Activated CD8-positive, alpha-beta memory T cell treated with anti-CD3 and anti-CD28 coated beads, Interleukin-2, amount 50 U/mL, for 24 hours (primary cell): ENCODE data around the gene LCN15.
"Not testable (repeated sequence)": the region's sequence is repeated elsewhere in the genome, so short reads cannot be mapped to it uniquely, and the experiment has no call there.

Experiments used
- DNase-seq: peaks from one replicate; pipeline ENCODE4 v3.0.0-alpha.2; 2020; ENCODE audit errors: extremely low read depth

Gene LCN15

DNA sequence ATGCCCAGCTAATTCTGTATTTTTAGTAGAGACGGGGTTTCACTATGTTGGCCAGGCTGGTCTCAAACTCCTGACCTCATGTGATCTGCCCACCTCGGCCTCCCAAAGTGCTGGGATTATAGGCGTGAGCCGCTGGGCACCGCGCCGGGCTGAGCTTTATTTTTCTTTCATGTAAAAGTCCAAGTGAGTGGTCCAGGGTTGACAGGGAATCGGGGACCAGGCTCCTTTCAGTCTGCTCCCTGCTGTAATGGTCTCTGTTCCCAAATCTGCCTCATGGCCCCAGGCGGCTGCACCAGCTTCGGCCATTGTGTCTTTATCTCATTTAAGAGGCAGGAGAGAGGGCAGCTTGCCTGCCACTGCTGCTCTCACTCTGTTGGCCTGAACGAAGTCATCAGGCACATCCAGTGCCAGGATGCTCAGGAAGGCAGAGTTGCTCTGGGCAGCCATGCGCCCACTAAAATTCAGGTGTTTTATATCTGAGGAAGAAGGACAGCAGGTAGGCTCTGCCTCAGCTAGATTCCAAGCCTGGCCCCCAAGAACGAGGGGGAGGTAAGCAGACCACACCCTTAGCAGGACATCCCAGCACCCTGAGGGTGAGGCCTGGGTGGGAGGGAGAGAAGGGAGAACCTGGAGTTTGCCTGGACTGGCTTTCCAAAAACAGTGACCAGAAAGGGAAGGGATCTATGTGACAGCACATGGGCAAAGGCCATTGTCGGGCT, 30.1 kb upstream of the LCN15 start:
- no peak for DNase-seq

DNA sequence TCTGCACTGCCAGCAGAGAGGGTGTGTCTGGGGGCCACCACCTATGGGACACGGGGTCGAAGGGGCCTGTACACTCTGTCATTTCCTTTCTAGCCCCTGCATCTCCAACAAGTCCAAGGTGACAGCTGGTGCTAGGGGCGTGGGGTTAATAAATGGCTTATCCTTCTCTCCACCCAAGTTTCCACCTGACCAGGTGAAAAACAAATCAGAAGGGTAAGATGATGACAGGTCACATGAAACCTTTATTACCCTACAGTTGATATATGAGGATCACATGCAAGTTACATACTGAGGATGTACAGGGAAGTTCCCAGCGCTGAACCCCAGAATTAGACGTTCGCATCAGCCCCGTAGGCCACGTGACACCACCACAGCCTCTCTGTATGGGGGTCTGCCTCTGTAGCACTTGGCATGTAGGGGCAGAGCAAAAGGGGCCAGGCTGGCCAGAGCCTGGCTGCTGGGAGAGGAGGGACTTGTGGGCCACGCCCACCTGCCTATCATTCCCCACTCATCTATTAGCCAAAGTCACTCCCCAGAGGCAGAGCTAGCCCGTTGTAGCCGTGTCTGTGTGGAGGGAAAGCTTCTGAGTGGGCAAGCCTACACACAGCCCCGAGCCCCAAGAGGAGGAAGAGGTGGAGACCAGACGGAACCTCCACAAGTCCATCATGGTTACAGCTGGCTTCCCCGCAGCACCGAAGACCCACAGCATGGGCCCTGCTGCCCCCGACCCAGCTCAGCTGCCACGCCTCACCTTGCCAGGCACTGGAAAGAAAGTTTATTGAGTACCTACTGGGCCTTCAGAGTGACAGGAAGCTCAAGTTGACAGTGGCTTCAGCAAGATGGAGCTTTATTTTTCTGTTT, 29.0 kb upstream of the LCN15 start:
- DNase-seq = no peak

DNA sequence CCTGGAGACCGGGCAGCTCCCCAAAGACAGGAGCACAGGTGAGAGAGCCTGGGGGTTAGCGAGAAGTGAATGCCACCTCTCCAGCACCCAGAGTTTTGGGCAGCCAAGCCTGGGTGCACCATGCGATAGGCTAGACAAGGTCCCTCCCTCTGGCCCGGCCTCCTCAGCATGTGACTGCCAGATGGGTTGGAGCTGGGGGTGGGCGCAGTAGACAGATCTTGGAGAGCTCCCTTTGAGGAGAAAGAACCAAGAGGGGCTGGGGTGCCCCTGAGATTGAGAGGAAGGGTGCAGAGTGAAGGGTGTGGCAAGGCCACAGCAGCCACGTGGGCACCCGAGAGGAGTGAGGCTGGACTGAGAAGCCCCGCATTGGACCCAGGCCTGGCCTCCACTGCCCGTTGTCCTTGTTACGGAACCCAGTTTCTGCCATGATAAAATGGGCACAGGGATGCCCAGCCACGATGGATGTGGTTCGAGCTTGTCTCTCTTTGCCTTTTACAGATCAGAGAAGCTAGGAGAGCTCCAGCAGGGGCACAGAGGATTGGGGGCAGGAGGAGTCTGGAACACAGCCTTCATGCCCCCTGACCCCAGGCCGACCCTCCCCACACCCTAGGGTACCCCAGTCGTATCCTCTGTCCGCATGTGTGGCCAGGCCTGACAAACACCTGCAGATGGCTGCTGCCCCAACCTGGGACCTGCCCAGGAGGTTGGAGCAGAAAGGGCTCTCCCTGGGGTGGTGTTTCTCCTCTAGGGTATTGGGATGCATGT, 28.2 kb upstream of the LCN15 start:
- DNase-seq = no peak

DNA sequence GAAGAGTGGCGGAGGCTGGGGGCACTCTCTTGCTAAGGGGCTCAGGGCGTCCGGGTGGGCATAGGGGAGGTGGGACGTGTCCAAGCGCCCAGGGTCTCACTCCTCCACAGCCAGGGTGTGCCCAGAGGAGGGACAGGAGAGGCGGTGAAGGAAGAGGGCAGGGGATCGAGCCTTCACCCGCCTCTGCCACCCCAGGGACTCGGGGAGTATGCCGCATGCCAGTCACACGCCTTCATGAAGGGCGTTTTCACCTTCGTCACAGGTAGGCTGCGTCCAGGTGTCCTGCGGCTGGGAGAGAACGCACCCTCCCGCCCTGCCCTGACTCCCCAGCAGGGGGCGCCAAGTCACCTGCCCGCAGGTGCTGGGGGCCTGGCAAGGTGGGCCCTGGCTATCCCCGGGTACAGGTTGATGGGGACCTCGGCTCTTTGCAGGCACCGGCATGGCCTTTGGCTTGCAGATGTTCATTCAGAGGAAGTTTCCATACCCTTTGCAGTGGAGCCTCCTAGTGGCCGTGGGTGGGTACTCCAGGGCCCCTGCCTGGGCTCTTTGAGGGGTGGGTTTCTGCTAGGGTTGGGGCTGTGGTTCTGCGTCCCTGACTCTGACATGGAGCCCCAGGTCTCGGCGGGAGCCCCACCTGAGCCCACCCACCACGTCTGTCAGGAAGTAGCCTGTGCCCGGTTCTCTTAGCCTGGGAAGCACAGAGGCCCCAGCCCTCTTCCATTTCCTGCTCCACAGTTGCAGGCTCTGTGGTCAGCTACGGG, 27.4 kb upstream of the LCN15 start:
- DNase-seq = no peak

DNA sequence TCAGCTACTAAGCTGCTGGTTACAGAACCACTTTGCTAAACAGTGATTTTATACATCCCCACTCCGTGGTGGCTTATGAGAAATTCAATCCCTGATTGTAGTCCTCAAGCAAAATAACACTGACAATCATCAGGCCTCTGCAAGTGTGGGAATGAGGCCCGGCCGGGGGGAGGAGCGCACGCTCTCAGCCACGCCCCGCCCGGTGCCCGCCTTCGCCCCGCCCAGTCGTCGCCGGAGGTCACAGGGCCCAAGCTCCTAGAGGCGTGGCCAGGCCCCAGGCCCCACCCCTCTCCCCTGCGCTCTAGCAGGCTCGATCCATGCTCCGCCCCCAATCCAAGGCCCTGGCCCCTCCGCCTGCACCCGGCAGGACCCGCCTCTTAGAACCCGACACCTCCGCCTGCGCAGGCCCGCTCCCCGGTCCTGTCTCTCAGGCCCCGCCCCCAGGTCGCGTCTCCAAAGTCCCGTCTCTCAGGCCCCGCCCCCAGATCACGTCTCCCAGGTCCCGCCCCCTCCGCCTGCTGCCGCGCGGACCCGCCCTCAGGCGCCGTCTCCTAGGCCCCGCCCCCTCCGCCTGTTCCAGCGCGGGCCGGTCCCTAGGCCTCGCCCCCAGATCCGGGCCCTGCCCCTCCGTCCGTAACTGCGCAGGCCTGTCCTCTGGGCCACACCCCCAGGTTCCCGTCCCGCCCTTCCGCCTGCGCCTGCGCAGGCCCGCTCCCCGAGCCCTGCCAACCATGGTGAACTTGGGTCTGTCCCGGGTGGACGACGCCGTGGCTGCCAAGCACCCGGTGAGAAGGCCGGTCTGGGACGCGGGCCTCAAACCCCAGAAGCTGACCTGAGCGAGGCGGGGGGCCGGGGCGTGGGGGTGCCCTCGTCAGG, 26.6 kb upstream of the LCN15 start, which contains the start of gene TMEM141:
TSS of gene TMEM141 (plus strand) at position 705 of the 876 bp plus-strand sequence. CDS start at position 732, 27 bp downstream.
- peak; percentile 99 for DNase-seq

DNA sequence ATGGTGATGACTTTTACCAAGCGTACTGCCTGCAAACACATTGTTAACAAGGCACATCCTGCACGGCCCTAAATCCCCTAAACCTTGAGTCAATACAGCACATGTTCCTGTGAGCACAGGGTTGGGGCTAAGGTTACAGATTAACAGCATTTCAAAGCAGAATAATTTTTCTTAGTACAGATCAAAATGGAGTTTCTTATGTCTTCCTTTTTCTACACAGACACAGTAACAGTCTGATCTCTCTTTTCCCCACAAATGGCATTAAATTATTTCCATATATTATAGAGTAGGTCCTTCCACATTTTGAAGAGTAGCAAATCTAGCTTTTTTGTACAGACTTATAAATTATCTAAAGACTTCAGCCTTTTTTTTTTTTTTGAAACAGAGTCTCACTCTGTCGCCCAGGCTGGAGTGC, 25.2 kb upstream of the LCN15 start:
- DNase-seq = no peak

DNA sequence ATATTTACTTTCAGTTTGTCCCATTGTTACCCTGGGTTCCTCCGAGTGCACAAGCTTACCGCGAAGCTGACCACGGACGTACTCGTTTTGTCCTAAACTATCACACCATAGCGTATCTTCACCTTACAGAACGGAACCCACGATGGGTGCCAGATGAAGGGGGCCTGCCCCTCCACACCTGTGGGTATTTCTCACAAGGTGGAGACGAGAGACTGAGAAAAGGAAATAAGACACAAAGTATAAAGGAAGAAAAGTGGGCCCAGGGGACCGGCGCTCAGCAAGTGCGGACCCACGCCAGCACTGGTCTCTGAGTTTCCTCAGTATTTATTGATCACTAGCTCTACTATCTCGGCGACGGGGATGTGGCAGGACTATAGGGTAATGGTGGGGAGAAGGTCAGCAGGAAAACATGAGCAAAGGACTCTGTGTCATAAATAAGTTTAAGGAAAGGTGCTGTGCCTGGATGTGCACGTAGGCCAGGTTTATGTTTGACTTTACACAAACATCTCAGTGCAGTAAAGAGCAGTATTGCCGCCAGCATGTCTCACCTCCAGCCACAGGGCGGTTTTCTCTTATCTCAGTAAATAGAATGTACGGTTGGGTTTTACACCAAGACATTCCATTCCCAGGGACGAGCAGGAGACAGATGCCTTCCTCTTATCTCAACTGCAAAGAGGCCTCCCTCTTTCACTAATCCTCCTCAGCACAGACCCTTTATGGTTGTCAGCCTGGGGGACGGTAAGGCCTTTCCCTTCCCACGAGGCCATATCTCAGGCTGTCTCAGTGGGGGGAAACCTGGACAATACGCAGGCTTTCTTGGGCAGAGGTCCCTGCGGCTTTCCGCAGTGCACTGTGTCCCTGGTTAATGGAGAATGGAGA, 24.6 kb upstream of the LCN15 start:
- DNase-seq = not testable (repeated sequence)

DNA sequence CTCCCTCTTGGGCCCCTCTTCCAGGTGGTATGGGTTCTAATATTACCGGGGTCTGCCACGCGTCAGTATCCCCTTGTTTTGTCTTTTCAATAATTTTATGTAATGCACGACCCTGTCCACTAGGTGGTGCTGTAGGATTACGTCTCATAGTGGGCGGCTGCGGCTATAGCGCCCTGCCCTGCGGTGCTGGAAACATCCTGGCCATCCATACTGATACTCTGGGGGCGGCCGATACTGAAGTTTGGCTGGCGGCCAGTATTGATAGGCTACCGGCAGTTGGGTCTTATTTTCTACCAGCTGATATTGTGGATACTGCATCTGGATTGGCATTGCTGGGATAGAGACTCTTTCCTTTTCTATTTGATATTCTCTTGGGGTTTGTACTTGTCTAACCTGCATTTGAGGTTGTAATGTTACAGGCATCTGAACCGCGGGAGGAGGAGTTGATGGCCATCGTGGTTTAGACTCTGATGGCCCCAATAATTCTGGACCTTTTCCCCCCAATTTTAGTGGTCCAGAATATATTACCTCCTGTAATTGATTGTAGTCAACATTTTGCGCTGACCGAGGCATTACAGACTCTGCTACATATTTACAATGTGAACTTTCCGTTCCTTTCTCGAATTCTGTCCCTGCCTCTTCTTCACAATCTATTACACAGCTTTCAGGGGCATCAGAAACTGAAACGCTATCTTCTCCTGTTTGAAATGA, 23.5 kb upstream of the LCN15 start:
- DNase-seq = peak; percentile 49

DNA sequence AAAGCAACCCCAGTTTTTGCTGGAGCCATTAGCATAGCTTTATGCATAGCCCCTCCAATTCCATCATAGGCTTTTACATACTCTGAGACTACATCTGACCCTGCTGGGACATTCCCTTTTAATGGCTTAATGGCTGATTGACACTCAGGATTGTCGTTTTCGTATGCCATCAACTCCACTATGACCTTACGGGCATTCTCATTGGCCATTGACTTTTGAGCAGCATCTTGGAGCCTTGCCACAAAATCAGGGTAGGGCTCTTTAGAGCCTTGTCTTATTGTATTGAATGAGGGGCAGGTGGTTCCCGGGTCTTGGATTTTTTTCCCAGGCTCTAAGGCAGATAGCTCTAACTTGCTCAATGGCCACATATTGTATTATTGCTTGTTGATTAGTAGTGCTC, 22.7 kb upstream of the LCN15 start:
- DNase-seq = not testable (repeated sequence)

DNA sequence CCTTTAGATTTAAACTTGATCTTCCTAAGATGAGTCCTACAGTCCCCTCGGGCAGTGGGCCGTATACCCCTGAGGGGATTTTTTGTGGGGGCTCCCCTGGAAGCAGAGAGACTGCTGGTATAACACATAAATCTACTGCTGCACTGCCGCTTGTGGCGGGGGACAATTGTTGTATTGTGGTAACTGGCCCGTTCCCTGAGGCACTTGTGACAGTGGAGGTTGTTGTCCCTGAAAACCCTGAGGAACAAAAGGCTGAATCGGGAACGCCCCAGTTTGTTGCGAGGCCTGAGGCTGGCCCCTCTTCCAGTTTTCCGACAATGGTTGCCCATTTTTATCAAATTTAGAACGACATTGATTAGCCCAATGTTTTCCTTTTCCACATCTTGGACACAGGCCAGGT, 22.1 kb upstream of the LCN15 start:
- DNase-seq = no peak

DNA sequence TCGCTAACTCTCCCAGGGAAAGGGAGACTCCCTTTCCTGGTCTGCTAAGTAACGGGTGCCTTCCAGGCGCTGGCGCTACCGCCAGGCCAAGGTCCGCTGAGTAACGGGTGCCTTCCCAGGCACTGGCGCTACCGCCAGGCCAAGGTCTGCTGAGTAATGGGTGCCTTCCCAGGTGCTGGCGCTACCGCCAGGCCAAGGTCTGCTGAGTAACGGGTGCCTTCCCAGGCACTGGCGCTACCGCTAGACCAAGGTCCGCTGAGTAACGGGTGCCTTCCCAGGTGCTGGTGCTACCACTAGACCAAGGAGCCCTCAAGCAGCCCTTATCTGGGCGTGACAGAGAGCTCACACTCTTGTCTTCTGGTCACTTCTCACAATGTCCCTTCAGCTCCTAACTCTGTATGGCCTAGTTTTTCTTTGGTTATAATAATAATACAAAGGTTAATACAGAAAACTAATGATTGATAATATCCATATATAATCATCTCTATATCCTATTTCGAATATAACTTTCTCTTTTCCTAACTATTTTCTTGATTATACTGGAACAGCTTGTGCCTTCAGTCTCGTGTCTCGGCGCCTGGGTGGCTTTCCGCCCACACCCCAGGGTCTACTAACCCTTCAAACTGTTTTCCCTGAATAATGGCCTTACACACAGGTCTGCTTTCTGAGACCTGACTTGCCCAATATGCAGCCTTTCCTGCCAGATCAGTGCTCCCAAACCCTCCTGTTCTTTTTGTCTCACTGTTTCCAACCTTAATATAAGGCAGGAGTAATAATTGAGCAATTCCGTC, 21.4 kb upstream of the LCN15 start:
- DNase-seq = not testable (repeated sequence)

DNA sequence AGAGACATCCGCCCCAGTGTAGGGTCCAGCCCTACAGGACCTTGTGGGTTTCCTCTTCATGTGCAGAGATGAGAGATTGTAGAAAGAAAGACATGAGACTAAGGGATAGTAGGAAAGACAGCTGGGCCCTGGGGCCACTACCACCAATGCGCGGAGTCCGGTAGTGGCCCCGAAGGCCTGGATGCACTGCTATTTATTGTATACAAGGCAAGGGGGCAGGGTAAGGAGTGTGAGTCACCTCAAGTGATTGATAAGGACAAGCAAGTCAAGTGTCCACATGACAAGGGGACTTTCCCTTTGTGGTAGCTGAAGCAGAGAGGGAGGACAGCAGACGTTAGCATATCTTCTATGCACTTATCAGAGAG, 20.7 kb upstream of the LCN15 start:
- no peak for DNase-seq

DNA sequence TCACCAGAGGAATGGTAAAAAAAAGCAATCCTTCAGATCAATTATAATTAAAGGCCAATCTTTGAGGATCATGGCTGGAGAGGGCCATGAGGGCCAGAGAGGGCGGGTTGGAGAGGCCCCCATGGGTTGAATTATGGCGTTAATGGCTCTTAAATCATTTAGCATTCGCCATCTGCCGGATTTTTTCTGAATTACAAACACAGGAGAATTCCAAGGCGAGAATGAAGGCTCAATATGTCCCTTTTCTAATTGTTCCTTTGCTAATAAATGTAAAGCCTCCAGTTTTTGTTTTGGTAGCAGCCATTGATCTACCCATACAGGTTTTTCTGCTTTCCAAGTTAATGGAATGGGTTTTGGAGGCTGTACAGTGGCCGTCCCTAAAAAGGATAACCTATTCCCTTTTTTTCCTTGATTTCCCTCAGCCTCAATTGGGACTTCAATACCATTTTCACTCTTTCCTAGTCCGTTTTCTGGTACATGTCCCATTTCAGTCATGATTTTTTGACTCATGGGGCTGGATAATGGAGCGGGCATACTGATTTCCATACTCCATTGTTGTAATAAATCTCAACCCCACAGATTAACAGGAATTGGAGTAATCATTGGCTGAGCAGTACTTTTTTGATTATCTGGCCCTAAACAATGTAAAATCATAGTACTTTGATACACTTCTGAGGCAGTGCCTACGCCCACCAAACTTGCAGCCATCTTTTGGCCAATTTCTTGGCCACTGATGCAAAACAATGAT, 20.1 kb upstream of the LCN15 start:
- no peak for DNase-seq

DNA sequence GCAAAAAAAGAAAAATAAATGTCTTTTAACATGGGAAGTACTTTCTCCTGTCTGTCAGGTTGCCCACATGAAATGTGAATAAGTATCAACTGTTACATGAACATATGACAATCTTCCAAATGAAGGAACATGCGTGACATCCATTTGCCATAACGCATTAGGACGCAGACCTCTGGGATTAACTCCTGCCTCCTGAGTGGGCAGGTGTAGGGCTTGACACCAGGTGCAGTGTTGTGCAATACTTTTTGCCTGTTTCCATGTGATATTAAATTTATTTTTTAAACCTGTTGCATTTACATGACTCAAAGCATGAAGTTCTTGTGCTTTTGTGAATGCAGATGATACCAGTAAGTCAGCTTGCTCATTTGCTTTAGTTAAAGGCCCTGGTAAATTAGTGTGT, 18.1 kb upstream of the LCN15 start:
- no peak for DNase-seq

DNA sequence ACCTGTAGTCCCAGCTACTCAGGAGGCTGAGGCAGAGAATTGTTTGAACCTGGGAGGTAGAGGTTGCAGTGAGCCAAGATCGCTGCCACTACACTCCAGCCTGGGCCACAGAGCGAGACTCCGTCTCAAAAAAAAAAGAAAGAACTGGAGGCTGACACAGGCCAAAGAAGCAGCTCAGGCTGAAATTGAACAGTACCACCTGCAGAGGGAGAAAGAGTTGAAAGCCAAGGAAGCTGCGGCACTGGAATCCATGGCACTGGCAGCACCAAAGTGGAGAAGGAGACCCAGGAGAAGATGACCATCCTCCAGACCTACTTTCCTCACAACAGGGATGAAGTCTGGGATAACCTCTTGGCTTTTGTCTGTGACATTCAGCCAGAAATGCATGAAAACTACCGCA, 15.5 kb upstream of the LCN15 start:
- no peak for DNase-seq

DNA sequence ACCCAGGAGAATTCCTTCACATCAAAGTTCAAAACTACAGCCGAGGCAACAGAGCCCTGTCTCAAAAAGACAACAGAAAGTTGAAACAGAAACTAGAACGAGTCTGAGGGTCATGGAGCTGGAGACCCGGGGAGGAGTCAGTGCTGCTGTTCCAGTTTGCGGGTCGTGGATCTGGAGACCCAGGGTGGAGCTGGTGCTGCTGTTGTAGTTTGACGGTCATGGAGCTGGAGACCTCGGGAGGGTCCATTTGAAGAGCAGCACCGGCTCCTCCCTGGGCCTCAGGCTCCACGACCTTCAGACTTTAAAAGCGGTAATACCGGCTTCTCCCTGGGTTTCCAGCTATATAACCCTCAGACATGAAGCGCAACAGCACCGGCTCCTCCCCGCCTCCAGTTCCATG, 13.0 kb upstream of the LCN15 start:
- no peak for DNase-seq

DNA sequence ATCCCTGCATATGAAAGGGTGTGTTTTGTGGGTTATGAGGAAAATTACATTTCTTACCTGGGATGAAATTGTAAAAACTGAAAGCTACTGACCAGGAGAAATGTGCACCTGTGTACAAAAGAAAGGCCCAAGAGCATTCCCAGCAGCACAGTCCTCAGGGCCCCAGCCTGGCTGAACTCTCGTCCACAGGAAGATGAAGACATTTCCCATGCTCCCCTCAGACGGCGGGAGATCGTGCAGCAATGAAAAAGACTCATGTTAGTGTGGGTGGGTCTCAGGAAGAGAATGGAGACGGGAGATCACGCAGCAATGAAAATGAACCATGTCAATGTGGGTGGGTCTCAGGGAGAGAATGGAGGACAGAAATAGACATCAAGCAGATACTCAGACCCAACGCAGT, 12.6 kb upstream of the LCN15 start:
- DNase-seq = no peak
